NCI-H524 treated with DMSO at 0.1 percent for 48 hours (cell line): ENCODE measurements around the gene SEZ6L2.

Experiments used
- DNase-seq: peaks from one replicate; lab custom pipeline; 2025; lab: John Stamatoyannopoulos, UW

The SEZ6L2 gene

GRCh38 chr16:29825145-29826044, 74.0 kb downstream of the SEZ6L2 start:
- peak; percentile 98 for DNase-seq

- no peak for DNase-seq
These were observed 74.7 kb downstream of the SEZ6L2 start for GRCh38 chr16:29824589-29825144.

GRCh38 chr16:29821643-29822115, 77.7 kb downstream of the SEZ6L2 start:
- no peak for DNase-seq
